Measurements from ENCODE around the gene ROCK2.
"Not testable (repeated sequence)": the region's sequence is repeated elsewhere in the genome, so short reads cannot be mapped to it uniquely, and the experiment has no call there.

ROCK2 gene

DNA sequence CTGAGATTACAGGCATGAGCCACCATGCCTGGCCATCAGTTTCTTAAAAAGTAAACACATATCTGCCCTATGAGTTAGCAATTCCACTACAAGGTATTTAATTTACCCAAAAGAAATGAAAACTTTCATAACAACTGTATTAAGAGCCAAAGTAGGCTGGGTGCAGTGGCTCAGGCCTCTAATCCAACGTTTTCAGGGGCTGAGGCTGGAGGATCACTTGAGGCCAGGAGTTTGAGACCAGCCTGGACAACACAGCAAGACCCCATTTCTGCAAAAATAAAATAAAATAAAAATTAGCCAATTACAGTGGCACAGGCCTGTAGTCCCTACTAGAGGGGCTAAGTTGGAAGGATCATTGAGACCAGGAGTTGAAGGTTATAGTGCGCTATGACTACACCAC is 6.5 kb downstream of the ROCK2 start:
- no peaks in the 10 kb centered on the region for H3K27me3 ChIP-seq (ENCODE audit: low read depth, low read length)
- H3K4me3 ChIP-seq (ENCODE audit: low read depth in 1 of 2, low read length in 2 of 2), result no peak overlapping the region
- no peaks in the 10 kb centered on the region for H3K9me3 ChIP-seq (ENCODE audit: control insufficient read depth in 1 of 2, low read length in 2 of 2)
- H3K27ac ChIP-seq (ENCODE audit: low read length), result no peak overlapping the region
- H3K36me3 ChIP-seq (ENCODE audit: control insufficient read depth in 1 of 2, insufficient read depth in 2 of 2, low read length in 2 of 2), result no peaks in the 10 kb centered on the region
- H3K4me1 ChIP-seq (ENCODE audit: control insufficient read depth in 1 of 2, insufficient read depth in 2 of 2, low read length in 2 of 2), result peaks cover 0 to 16% of the 10 kb centered on the region in 2 donors

DNA sequence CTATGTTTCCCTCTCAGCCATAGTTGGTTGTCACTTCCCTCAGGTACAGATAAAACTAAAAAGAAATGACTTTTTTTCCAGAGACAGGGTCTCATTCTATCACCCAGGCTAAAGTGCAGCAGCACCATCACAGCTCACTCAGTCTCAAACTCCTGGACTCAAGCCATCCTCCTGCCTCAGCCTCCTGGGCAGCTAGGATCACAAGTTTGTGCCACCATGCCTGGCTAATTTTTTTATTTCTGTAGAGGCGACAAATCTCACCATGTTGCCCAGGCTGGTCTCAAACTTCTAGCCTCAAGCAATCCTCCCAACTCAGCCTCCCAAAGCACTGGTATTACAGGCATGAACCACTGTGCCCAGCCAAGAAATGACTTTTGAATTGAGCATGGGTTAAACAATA is 8.2 kb downstream of the ROCK2 start:
- no peaks in the 10 kb centered on the region for H3K27me3 ChIP-seq (ENCODE audit: low read depth, low read length)
- peaks cover 0 to 7% of the 10 kb centered on the region in 2 donors for H3K4me1 ChIP-seq (ENCODE audit: control insufficient read depth in 1 of 2, insufficient read depth in 2 of 2, low read length in 2 of 2)
- H3K4me3 ChIP-seq (ENCODE audit: low read depth in 1 of 2, low read length in 2 of 2), result no peak overlapping the region
- no peaks in the 10 kb centered on the region for H3K9me3 ChIP-seq (ENCODE audit: control insufficient read depth in 1 of 2, low read length in 2 of 2)
- no peaks in the 10 kb centered on the region for H3K36me3 ChIP-seq (ENCODE audit: control insufficient read depth in 1 of 2, insufficient read depth in 2 of 2, low read length in 2 of 2)
- H3K27ac ChIP-seq (ENCODE audit: low read length), result no peak overlapping the region

DNA sequence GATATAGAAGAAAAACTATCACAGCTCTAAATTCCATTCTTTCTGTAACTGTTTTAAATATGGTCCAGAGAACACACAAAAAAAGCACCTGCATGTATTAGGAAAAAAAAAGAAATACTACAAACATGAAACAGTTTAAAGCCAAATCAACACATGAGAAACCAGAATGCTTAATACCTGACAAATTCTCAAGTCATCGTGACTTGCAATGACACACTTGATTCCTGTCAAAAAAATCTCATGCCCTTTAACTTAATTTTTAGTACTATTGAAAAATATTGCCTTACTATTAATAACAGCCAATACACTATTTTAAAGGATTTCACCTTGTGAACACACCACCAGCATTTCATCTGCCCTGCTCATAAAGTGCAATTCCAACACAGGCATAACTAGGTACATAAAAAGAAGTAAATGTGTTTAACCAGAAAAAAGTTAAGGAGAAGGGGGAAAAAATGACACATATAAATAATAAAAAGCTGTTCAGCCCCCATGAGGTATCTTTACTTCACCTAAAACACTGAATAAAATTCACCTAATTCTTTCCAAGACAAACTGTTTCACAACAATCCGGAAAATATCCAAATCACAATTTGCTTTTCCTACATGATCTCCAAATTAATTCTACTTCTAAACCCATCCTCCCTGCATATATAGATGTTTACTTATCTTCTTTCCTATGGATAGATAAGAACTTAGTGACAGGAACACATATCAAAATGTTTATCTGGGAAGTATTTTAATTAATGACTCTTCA is 10.8 kb downstream of the ROCK2 start:
- Histone ChIP-seq H3K9me3 (ENCODE audit: control insufficient read depth in 1 of 2, low read length in 2 of 2) (no peaks in the 10 kb centered on the region), H3K27me3 (ENCODE audit: low read depth, low read length) (no peaks in the 10 kb centered on the region), H3K4me3 (ENCODE audit: low read depth in 1 of 2, low read length in 2 of 2) (no peak overlapping the region), H3K36me3 (ENCODE audit: control insufficient read depth in 1 of 2, insufficient read depth in 2 of 2, low read length in 2 of 2) (no peaks in the 10 kb centered on the region), H3K4me1 (ENCODE audit: control insufficient read depth in 1 of 2, insufficient read depth in 2 of 2, low read length in 2 of 2) (peaks cover 0 to 5% of the 10 kb centered on the region in 2 donors), H3K27ac (ENCODE audit: low read length) (no peak overlapping the region)

DNA sequence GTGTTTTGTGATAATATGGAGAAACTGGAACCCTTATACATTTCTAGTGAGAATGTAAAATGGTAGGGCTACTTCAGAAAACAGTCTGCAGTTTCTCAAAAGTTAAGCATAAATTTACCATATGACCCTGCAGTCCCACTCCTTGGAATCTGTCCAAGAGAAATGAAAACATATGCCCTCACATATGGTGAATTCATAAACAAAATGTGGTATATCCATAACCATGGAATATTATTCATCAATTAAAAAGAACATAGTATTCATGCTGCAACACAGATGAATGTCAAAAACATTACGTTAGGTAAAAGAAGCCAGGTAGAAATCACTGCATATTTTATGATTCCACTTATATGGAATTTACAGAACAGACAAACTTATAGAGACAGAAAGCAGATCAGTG is 11.8 kb downstream of the ROCK2 start:
- Histone ChIP-seq H3K9me3 (ENCODE audit: control insufficient read depth in 1 of 2, low read length in 2 of 2) (no peaks in the 10 kb centered on the region), H3K4me1 (ENCODE audit: control insufficient read depth in 1 of 2, insufficient read depth in 2 of 2, low read length in 2 of 2) (peaks cover 0 to 5% of the 10 kb centered on the region in 2 donors), H3K36me3 (ENCODE audit: control insufficient read depth in 1 of 2, insufficient read depth in 2 of 2, low read length in 2 of 2) (no peaks in the 10 kb centered on the region), H3K27ac (ENCODE audit: low read length) (no peak overlapping the region), H3K27me3 (ENCODE audit: low read depth, low read length) (no peaks in the 10 kb centered on the region), H3K4me3 (ENCODE audit: low read depth in 1 of 2, low read length in 2 of 2) (no peak overlapping the region)

DNA sequence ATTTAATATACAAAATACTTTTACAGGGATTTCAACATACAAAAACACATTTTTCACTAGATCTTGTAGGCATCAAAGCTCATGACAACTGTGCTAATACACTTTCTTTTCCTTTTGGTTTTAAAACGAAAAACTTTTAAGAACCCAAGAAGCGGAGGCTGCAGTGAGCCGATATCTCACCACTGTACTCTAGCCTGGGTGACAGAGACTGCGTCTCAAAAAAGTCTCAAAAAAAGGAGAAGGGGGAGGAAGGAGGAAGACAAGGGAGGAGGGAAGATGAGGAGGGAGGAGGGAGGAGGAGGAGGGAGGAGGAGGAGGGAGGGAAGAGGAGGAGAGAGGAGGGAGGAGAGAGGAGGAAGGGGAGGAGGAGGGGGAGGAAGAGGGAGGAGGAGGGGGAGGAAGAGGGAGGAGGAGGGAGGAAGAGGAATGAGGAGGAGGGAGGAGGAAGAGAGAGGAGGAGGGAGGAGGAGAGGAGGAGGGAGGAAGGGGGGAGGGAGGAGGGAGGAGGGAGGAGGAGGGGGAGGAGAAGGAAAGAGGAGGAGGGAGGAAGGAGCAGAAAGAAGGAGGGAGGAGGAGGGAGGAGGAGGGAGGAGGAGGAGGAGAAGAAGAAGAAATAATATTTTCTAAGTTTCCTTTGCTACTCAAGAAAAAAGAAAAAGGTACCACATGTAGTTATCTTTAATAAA is 13.8 kb downstream of the ROCK2 start:
- Histone ChIP-seq H3K27me3 (ENCODE audit: low read depth, low read length) (no peaks in the 10 kb centered on the region), H3K4me3 (ENCODE audit: low read depth in 1 of 2, low read length in 2 of 2) (no peak overlapping the region), H3K4me1 (ENCODE audit: control insufficient read depth in 1 of 2, insufficient read depth in 2 of 2, low read length in 2 of 2) (peaks cover 0 to 10% of the 10 kb centered on the region in 2 donors), H3K36me3 (ENCODE audit: control insufficient read depth in 1 of 2, insufficient read depth in 2 of 2, low read length in 2 of 2) (no peaks in the 10 kb centered on the region), H3K27ac (ENCODE audit: low read length) (no peak overlapping the region), H3K9me3 (ENCODE audit: control insufficient read depth in 1 of 2, low read length in 2 of 2) (no peaks in the 10 kb centered on the region)

DNA sequence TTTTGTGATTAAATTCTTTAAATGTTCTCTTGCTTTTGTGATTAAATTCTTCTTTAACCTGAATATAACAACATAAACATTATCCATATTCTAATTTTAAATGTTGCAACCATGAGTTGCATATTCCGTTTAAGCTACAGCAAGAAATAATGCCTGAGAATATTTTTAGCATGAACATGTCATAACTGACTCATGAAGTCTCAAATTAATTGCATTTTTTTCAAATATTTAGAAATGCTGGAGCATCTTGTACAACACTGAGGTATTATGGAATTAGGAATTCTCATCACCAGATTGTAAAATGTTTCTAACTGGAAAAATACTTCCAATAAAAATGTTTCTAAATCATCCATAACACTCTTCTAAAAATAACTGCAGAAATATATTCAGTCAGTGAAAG is 14.7 kb downstream of the ROCK2 start:
- Histone ChIP-seq H3K4me1 (ENCODE audit: control insufficient read depth in 1 of 2, insufficient read depth in 2 of 2, low read length in 2 of 2) (peaks cover 0 to 10% of the 10 kb centered on the region in 2 donors), H3K27me3 (ENCODE audit: low read depth, low read length) (no peaks in the 10 kb centered on the region), H3K27ac (ENCODE audit: low read length) (no peak overlapping the region), H3K36me3 (ENCODE audit: control insufficient read depth in 1 of 2, insufficient read depth in 2 of 2, low read length in 2 of 2) (no peaks in the 10 kb centered on the region), H3K9me3 (ENCODE audit: control insufficient read depth in 1 of 2, low read length in 2 of 2) (no peaks in the 10 kb centered on the region), H3K4me3 (ENCODE audit: low read depth in 1 of 2, low read length in 2 of 2) (no peak overlapping the region)

DNA sequence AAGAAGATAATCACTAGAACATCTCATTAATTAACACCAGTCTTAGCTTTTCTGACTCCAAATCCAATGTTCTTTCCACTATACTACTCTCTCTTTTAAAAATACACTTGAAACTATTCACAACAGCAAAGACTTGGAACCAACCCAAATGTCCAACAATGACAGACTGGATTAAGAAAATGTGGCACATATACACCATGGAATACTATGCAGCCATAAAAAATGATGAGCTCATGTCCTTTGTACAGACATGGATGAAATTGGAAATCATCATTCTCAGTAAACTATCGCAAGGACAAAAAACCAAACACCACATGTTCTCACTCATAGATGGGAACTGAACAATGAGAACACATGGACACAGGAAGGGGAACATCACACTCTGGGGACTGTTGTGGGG is 15.9 kb downstream of the ROCK2 start:
- peaks cover 0 to 11% of the 10 kb centered on the region in 2 donors for H3K4me1 ChIP-seq (ENCODE audit: control insufficient read depth in 1 of 2, insufficient read depth in 2 of 2, low read length in 2 of 2)
- not testable (repeated sequence) for H3K36me3 ChIP-seq (ENCODE audit: control insufficient read depth in 1 of 2, insufficient read depth in 2 of 2, low read length in 2 of 2); H3K27me3 ChIP-seq (ENCODE audit: low read depth, low read length); H3K9me3 ChIP-seq (ENCODE audit: control insufficient read depth in 1 of 2, low read length in 2 of 2); H3K27ac ChIP-seq (ENCODE audit: low read length); H3K4me3 ChIP-seq (ENCODE audit: low read depth in 1 of 2, low read length in 2 of 2)

DNA sequence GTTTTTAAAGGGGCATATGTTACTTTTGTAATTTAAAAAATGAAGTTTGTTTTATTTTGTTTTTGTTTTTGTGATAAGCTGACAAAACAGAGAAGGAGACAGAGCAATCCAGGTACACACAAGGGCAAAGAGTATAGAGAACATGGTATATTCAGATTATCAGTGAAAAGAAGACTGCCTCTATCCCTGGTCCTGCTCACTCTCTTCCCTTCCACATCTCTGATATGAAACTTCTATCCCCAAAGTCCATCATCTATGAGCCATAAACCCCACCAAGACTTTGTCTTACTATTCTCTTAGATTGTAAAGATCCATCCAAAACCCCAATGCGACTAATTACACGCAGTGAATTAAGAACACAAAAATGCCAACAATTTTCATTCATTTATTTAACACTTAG is 16.6 kb downstream of the ROCK2 start:
- Histone ChIP-seq H3K36me3 (ENCODE audit: control insufficient read depth in 1 of 2, insufficient read depth in 2 of 2, low read length in 2 of 2) (no peaks in the 10 kb centered on the region), H3K4me1 (ENCODE audit: control insufficient read depth in 1 of 2, insufficient read depth in 2 of 2, low read length in 2 of 2) (peaks cover 0 to 15% of the 10 kb centered on the region in 2 donors), H3K27ac (ENCODE audit: low read length) (no peak overlapping the region), H3K27me3 (ENCODE audit: low read depth, low read length) (no peaks in the 10 kb centered on the region), H3K9me3 (ENCODE audit: control insufficient read depth in 1 of 2, low read length in 2 of 2) (no peaks in the 10 kb centered on the region), H3K4me3 (ENCODE audit: low read depth in 1 of 2, low read length in 2 of 2) (no peak overlapping the region)

DNA sequence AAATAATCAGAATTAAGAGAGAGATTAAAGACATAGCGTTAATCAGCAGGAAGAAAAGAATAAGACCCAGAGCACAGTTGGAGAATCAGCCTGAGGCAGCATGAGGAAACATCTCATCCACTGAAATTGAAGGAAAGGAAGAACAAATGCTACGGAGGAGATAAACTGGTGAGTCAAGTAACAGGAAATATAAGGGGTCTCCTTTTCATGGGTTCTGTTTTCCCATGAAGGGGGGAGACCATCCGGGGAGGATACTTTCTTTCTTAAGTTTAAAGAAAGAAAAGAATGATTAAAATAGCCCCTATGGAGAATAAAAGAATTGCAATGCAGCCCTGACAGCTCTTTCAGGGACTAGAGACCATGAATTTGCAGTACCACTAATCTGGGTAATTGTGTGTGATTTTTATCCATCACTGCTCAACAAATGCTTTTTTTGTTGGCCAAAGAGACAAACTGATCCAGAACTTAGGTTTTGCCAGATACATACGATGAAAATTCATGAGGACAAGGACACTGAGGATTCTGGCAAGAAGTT is 17.7 kb downstream of the ROCK2 start:
- H3K36me3 ChIP-seq (ENCODE audit: control insufficient read depth in 1 of 2, insufficient read depth in 2 of 2, low read length in 2 of 2), result no peaks in the 10 kb centered on the region
- H3K4me1 ChIP-seq (ENCODE audit: control insufficient read depth in 1 of 2, insufficient read depth in 2 of 2, low read length in 2 of 2), result peaks cover 0 to 22% of the 10 kb centered on the region in 2 donors
- H3K27me3 ChIP-seq (ENCODE audit: low read depth, low read length), result no peaks in the 10 kb centered on the region
- H3K4me3 ChIP-seq (ENCODE audit: low read depth in 1 of 2, low read length in 2 of 2), result no peak overlapping the region
- no peak overlapping the region for H3K27ac ChIP-seq (ENCODE audit: low read length)
- H3K9me3 ChIP-seq (ENCODE audit: control insufficient read depth in 1 of 2, low read length in 2 of 2), result no peaks in the 10 kb centered on the region

DNA sequence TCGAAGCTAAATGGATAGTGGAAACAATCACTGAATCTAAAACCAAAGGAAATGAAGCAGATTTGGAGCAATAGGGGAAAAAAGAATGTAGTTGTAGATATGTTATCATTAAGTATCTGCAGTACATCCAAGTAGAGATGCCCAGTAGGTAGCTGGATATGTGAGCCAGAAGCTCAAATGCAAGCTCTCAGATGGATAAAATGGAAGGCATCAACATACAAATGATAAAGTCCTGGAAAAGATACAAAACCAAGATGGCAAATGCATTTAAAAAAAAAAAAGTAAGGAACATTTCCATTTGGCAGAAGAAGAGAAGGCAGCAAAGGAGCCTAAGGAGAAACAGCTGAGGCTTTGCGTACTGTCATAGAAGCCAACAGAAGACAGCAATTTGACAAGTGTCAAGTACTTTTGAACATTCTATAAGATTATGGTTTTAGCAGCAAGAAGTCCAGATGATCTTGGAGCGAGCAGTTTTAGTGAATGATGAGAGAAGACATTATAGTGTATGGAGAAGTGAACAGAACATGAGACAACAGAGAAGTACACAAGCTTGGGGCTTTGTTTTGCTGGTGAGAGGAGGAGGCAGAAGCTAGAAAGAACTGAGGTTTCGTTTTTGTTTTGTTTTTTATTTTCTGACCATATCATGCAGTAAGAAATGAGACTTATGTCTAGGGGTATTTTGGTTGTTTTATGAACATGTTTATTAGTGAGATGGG is 18.3 kb downstream of the ROCK2 start:
- H3K4me3 ChIP-seq (ENCODE audit: low read depth in 1 of 2, low read length in 2 of 2), result no peak overlapping the region
- no peaks in the 10 kb centered on the region for H3K36me3 ChIP-seq (ENCODE audit: control insufficient read depth in 1 of 2, insufficient read depth in 2 of 2, low read length in 2 of 2)
- no peaks in the 10 kb centered on the region for H3K27me3 ChIP-seq (ENCODE audit: low read depth, low read length)
- H3K27ac ChIP-seq (ENCODE audit: low read length), result no peak overlapping the region
- H3K4me1 ChIP-seq (ENCODE audit: control insufficient read depth in 1 of 2, insufficient read depth in 2 of 2, low read length in 2 of 2), result peaks cover 0 to 22% of the 10 kb centered on the region in 2 donors
- H3K9me3 ChIP-seq (ENCODE audit: control insufficient read depth in 1 of 2, low read length in 2 of 2), result no peaks in the 10 kb centered on the region

DNA sequence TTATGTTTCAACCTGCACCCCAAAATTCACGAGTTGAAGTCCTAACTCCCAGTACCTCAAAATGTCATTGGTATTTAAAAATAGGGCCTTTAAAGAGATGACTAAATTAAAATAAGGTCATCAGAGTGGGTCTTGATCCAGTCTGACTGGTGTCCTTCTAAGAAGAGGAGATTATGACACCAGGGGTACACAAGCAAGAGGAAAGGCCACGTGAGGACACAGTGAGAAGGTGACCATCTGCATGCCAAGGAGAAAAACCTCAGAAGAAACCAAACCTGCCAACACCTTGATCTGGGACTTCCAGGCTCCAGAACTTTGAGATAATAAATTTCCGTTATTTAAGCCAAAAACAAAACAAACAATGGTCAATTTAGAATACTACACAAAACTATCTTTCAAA is 22.6 kb downstream of the ROCK2 start:
- no peaks in the 10 kb centered on the region for H3K9me3 ChIP-seq (ENCODE audit: control insufficient read depth in 1 of 2, low read length in 2 of 2)
- H3K4me3 ChIP-seq (ENCODE audit: low read depth in 1 of 2, low read length in 2 of 2), result no peak overlapping the region
- no peaks in the 10 kb centered on the region for H3K27me3 ChIP-seq (ENCODE audit: low read depth, low read length)
- no peak overlapping the region for H3K27ac ChIP-seq (ENCODE audit: low read length)
- peaks cover 0 to 17% of the 10 kb centered on the region in 2 donors for H3K4me1 ChIP-seq (ENCODE audit: control insufficient read depth in 1 of 2, insufficient read depth in 2 of 2, low read length in 2 of 2)
- no peaks in the 10 kb centered on the region for H3K36me3 ChIP-seq (ENCODE audit: control insufficient read depth in 1 of 2, insufficient read depth in 2 of 2, low read length in 2 of 2)
